Measurements from ENCODE around the gene VPS13C.
A peak's percentile ranks its signal among the peaks of the same experiment; 100 is the strongest.

The VPS13C gene

DNA sequence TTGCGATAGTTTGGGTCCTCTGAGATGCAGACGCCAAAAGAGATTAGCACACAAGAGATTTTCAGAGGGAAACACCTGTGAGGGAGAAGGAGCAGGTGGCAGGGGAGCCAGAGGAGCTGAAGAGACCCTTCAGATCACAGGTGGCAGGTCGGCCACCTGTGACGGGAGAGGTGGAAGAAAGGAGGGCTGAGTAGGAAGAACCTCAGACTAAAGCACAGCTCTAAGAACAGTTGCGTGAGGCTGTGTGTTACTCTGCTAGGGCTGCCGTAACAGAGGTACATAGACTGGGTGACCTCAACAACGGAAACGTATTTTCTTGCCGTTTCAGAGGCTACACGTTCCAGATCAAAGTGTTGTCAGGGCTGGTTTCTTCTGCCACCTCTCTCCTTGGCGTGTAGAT is 45.0 kb upstream of the VPS13C start:
- TF ChIP-seq, protein P1, sequence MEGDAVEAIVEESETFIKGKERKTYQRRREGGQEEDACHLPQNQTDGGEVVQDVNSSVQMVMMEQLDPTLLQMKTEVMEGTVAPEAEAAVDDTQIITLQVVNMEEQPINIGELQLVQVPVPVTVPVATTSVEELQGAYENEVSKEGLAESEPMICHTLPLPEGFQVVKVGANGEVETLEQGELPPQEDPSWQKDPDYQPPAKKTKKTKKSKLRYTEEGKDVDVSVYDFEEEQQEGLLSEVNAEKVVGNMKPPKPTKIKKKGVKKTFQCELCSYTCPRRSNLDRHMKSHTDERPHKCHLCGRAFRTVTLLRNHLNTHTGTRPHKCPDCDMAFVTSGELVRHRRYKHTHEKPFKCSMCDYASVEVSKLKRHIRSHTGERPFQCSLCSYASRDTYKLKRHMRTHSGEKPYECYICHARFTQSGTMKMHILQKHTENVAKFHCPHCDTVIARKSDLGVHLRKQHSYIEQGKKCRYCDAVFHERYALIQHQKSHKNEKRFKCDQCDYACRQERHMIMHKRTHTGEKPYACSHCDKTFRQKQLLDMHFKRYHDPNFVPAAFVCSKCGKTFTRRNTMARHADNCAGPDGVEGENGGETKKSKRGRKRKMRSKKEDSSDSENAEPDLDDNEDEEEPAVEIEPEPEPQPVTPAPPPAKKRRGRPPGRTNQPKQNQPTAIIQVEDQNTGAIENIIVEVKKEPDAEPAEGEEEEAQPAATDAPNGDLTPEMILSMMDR (IDR thresholded peaks at IDR 0.05; ENCODE audit: low read depth, low read length) = no peak
- DNase-seq (ENCODE audit: low read depth in 2 of 2) = no peak
- no peak overlapping the region for H3K4me3 ChIP-seq (replicated peaks in 1 of 2; ENCODE audit: low read depth in 2 of 2, low read length in 2 of 2)

DNA sequence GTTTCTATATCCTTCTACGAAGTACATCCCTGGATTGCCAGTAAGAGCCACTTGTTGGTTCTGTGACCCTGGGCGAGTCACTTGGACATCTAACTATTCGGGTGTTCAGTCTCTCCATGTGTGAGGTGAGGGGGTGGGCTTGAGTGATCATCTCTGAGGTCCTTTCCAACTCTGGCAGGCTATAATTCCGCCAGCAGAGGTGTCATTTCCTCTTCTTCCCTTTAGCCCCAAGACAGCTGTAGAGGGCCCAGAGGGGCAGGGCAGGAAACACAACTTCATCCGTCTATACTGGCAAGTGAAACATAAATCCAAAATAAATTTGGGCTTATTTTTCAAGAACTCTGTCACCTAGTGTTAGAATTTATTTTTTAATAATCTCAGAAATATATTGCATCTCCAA is 44.6 kb upstream of the VPS13C start:
- no peak overlapping the region for H3K4me3 ChIP-seq (replicated peaks in 1 of 2; ENCODE audit: low read depth in 2 of 2, low read length in 2 of 2)
- DNase-seq (ENCODE audit: low read depth in 2 of 2) = no peak
- TF ChIP-seq, protein P1 (IDR thresholded peaks at IDR 0.05; ENCODE audit: low read depth, low read length) = no peak

DNA sequence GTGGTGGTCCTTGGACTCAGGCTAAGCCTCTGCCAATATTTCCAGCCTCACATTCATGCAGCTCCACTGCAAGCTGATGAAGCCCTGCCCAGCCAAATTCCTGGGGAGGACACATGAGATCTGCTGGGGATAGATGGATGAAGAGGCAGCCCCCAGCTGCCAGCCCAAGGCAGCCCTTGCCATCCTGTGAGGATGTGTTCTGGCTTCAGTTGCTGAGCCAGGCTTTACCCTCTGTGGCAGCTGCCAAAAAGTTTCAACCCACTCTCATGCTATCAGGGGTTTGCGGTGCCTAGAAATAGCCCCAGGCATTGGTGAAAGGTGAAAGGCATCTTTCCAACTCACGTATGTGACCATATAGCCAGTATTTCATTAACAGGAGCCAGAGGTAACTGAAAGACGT is 44.2 kb upstream of the VPS13C start:
- TF ChIP-seq, protein P1 (IDR thresholded peaks at IDR 0.05; ENCODE audit: low read depth, low read length) = no peak
- no peak for DNase-seq (ENCODE audit: low read depth in 2 of 2)
- H3K4me3 ChIP-seq (replicated peaks in 1 of 2; ENCODE audit: low read depth in 2 of 2, low read length in 2 of 2) = no peak overlapping the region

DNA sequence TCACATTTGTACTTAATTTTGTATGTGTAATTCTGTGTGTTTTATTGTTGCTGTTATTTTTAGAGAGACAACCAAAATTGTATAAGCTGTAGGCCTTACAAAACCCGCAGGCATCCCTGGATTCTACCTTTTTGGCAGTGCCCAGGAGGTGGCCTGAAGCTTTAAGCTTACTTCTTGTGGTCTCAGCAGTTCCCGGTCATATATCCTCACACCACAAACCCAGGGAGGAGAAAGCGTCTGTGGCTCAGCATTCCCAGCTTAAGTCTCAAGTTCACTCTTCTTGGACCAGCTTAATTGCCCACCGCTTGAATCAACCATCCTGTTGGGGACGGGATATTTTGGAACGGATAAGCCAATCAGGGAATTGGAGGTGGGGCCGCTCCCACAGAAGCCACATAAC is 43.2 kb upstream of the VPS13C start:
- H3K4me3 ChIP-seq (replicated peaks in 1 of 2; ENCODE audit: low read depth in 2 of 2, low read length in 2 of 2) = no peak overlapping the region
- DNase-seq (ENCODE audit: low read depth in 2 of 2) = no peak
- TF ChIP-seq, protein P1 (IDR thresholded peaks at IDR 0.05; ENCODE audit: low read depth, low read length) = no peak

DNA sequence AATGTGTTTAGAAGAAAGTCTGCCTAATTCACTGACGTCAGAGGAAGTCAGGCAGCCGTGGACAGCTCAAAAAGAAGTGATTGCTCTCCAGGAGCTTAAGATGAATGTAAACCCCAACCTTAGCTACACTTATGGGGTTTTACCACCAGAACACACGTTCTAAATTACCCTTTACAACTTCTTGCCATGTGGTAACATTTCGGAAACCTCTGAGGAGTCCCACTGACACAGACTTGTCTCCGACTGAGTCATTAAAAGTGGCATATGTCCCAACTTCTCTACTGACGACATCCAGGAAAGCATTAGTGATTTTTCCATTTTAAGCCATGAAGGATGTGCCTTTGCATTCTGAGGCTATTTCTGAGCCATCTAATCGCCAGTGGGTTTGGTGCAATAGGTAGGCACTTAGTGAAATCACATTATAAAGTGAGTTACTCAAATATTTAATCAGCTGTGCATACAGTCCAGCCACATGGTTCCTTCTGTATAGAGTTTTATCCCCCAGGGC is 38.9 kb upstream of the VPS13C start:
- TF ChIP-seq, protein P1 (IDR thresholded peaks at IDR 0.05; ENCODE audit: low read depth, low read length) = no peak
- H3K4me3 ChIP-seq (replicated peaks in 1 of 2; ENCODE audit: low read depth in 2 of 2, low read length in 2 of 2) = no peak overlapping the region
- DNase-seq (ENCODE audit: low read depth in 2 of 2) = peak; percentile 61 to 93

DNA sequence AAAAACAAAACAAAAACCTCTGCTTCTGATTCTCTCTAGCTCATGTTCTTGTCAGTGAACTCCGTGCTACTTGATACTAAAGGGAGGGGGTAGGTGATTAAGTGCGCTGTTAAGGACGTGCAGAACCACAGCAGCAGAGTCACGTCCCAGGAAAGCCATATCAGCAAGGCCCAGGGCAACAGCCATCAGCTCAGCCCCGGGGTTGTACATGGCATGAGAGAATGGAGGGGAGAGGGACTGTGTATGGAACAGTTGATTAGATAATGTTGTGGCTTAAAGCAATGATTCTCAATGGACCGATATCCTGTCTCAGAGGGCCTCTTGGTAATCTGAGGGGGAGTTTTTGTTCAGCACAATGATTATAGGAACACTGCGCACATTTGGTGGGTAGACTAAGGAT is 34.1 kb upstream of the VPS13C start:
- TF ChIP-seq, protein P1 (IDR thresholded peaks at IDR 0.05; ENCODE audit: low read depth, low read length) = no peak
- no peak overlapping the region for H3K4me3 ChIP-seq (replicated peaks in 1 of 2; ENCODE audit: low read depth in 2 of 2, low read length in 2 of 2)
- no peak for DNase-seq (ENCODE audit: low read depth in 2 of 2)

DNA sequence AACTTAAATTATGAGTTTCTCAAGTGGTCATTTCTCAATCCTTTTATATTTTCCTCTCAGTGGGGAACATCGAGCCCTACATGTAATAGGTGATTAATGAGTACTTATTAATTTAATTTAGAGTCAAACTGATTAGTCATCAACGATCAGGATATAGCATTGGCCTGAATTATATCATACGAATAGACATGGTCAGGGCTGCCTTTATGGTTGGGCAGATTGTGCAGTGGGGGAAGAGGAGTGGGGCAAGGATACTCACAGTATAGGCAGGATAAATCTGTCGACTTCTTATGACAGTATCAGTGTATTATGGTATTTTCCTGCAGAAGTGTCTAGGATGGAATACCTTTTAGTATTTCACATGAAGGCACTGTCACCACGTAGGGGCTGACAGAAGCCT is 33.6 kb upstream of the VPS13C start:
- TF ChIP-seq, protein P1 (IDR thresholded peaks at IDR 0.05; ENCODE audit: low read depth, low read length) = no peak
- no peak for DNase-seq (ENCODE audit: low read depth in 2 of 2)

More for the DNA sequence above, 33.6 kb upstream of the VPS13C start:
- no peak overlapping the region for H3K4me3 ChIP-seq (replicated peaks in 1 of 2; ENCODE audit: low read depth in 2 of 2, low read length in 2 of 2)

Data from cardiac fibroblast (primary cell).